CMK (cell line): ENCODE data around the gene MYF5.
"Not testable (repeated sequence)": the region's sequence is repeated elsewhere in the genome, so short reads cannot be mapped to it uniquely, and the experiment has no call there.

Experiments
- DNase-seq: peaks from one replicate; pipeline ENCODE4 v3.0.0-alpha.2; 2010; ENCODE audit warnings: low read depth

The MYF5 gene

GRCh38 chr12:80716696-80717469, at the start of gene MYF5:
Gene MYF5, plus strand, starts transcription at chr12:80716912. Its CDS starts 152 bp downstream, at chr12:80717064.
- no peak for DNase-seq

GRCh38 chr12:80670214-80670613, 46.5 kb upstream of the MYF5 start:
- no peak for DNase-seq

- DNase-seq, result not testable (repeated sequence)
These were observed 40.6 kb upstream of the MYF5 start for GRCh38 chr12:80676042-80676636.

- no peak for DNase-seq
These were observed 39.9 kb upstream of the MYF5 start for GRCh38 chr12:80676856-80677255.

DNA sequence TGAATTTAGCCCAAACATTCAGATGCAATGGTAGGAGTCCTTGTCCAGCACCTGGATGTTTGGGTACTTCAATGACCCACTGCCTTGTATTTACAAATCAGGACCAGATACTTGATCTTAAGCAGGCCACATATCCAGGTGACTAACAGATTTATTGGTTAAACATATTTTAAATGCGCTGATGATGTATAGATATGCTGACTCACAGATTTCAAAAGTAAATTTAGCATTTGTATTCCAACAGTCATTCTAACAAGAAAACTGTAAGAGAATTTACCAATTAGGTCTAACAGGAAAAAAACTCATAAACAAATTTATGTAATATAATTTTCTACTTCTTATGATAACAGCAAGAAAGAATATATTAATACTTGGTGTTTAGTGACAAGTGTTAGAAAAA, 38.7 kb upstream of the MYF5 start:
- DNase-seq, result no peak

GRCh38 chr12:80679346-80680131, 37.2 kb upstream of the MYF5 start:
- DNase-seq, result no peak

- DNase-seq, result no peak
These were observed 35.4 kb upstream of the MYF5 start for GRCh38 chr12:80681287-80681686.

DNA sequence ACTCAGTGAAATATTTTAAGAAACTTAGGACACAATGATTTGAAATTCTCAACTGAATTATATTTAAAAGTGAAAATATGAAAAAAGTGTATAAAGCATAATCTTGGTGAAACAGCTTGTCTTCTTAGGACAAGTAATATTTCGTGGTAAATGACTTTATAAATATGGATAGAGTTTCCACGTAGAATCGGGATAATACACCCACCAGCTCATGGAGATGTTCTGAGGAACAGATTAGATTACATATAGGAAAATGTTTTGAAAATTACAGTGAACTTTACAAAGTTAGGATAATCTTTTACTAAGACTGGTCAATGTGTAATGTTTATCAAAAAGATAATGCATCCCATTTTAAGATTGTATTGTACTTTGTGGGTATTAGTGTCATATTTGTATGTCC, 34.9 kb upstream of the MYF5 start:
- no peak for DNase-seq

DNA sequence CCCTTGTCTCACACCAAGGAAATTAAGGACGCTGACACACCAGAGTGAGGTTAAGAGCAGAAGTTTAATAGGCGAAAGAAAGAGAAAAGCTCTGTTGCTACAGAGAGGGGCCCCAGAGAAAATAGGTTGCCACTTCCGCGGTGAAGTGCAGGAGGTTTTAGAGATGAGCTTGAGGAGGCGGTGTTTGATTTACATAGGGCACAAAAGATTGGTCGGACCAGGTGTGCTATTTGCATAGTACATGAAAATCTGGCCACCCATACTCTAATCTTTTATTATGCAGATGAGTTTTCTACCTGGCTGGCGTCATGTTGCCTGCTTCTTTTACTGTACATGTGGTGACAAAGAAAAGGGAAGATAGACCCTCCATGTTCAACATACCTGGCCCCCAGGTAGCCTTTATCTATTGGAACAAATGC, 32.6 kb upstream of the MYF5 start:
- no peak for DNase-seq

DNA sequence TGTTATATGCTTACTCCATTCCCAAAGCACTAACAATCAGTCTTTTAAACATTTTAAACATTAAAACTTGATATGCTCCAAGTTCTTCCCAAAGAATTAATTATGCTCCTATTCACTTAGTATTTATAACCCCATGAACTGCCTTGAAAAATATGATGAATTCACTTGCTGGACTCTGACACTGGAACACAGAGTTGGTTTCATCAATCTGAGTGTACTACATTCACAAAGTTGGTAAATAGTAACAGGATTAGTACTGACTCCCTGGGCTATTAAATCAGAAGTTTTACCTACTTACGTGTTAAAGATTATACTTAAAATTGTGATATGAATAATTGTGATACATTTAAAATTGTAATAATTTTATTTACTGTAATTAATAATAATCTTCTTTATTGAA, 26.6 kb upstream of the MYF5 start:
- DNase-seq, result no peak

- no peak for DNase-seq
These were observed 26.2 kb upstream of the MYF5 start for GRCh38 chr12:80690513-80690912.

GRCh38 chr12:80692114-80692513, 24.6 kb upstream of the MYF5 start:
- no peak for DNase-seq

DNA sequence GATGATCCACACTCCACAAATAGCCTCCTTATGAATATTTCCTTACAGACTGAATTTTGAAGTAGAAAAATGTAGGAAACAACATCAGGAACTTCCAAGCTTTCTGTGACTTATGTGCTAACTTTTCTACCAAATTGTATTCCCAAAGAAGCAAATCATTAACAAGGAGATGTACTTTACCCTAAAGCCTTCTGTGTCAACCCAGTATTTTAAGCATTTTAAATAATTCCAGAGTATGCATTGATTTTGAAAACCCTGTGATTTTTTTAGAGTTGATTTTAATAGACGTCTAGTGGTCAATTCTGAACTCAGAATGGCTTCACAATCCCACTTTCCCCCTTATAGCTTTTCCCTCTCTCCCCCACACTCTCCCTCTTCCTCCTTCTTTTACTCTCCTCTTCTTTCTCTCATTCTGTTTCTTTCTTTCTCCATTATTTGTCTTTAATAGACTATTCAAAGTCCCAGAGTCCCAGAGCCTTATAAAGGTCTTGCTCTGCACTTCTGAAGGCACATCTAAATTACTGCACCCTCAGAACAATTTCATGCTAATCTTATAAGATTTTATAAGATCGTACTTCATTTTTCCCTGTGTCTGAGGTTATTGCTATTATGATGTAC, 19.3 kb upstream of the MYF5 start:
- DNase-seq, result no peak

DNA sequence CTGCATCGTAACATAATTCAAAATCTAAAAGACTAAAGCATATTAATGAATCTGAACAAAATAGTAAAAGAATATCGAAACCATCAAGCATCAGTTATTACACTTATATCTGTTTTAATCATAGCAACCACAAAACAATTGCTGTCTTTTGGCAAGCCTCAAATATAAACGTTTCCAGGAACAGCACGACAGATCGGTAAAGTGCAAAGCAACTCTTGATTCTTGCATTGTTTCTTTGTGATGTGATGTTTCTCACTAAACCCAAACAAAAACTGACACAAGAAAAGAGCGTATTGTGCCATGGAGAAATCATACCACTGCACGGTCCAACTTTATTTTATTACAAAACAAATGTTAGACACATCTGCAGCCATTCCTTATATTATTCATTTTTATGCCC, 18.5 kb upstream of the MYF5 start:
- DNase-seq, result no peak

DNA sequence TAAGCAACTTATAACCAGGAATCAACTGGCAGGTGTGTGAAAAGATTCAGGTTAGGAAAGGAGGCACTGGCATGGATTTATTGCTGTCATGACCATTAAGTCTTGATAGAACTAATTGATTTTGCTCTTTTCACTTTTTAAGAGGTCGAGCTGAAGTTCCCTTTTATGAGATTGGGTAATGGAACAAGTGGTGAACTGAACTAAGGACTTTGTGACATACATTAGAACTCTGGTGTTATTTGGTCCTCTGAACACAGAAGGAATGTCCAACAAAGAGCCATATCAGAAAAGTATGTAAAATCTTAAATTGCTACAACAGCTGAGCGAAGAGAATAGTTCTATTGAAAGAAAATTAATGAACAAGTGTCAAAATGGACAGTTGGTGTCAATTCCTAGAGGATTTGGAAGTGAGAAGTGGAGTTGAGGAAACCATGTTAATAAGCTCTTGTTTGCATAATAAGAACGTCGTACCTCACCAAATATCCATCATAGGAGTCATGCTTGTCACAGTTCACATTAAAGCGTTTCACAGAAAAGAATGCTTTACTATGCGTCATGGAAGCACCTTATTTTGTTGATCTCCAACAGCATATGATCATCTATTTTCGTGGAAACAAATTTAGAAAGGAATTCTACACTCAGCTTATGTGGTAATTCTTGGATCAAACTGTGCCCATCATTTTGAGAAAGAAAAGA, 17.7 kb upstream of the MYF5 start:
- no peak for DNase-seq

- no peak for DNase-seq
These were observed 16.4 kb upstream of the MYF5 start for GRCh38 chr12:80700327-80700726.

GRCh38 chr12:80701388-80701787, 15.3 kb upstream of the MYF5 start:
- DNase-seq, result no peak

GRCh38 chr12:80702889-80703805, 13.6 kb upstream of the MYF5 start:
- no peak for DNase-seq

GRCh38 chr12:80704420-80704819, 12.3 kb upstream of the MYF5 start:
- DNase-seq, result no peak

DNA sequence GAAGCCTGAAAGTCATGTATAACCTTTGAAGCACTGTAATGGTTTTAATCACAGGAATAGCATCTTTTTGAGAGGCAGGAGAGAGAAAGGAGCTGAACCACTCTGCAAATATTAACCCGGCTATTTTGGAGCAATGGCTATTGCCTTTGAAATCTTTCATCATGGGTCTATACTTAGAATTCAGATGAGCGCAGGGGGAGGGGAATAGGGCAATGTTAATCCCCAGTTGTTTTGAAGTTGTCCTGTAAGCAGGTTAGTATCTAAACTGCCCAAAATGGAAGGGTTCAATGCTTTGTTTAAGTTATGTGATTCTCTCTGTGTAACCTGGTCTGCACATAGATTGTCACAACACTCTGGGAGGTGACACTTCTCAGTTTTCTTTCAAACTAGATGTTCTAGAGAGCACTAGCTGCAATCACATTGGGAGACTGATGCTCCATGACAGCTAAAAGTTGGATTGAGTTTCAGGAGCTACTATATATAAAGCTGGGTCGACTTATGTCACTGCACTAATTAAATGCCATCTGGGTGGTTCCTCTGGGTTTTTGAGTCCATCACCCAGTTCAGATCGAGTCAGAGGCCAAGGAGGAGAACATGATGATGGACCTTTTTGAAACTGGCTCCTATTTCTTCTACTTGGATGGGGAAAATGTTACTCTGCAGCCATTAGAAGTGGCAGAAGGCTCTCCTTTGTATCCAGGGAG, 9.4 kb upstream of the MYF5 start, which contains the start of gene MYF6:
Gene MYF6, plus strand, starts transcription at position 509 of the 704 bp plus-strand sequence. Its CDS starts 86 bp downstream, at position 595.
- no peak for DNase-seq
